B cell (primary cell): Measurements from ENCODE around the gene CRYBA2. TPM values are rescaled to one million over a fixed set of nuclear protein-coding genes. Genes with fewer than 3 reads are reported as not detected.

Experiments used
- ATAC-seq: fragments of 200-7000 bp; cut with Tn5 transposase; one replicate; pipeline ENCODE4 v1.10.0; 2021; ENCODE audit warnings: low read depth, mild to moderate bottlenecking, moderate number of reproducible peaks, moderate library complexity
- CTCF ChIA-PET: fragments of 350-600 bp; sonication (Branson Sonifier 250); formaldehyde crosslinking; loops from one replicate; lab custom pipeline; 2021; ENCODE audit warnings: antibody characterized with exemption, inconsistent platforms; lab: Charles Lee
- POLR2A ChIA-PET: fragments of 350-600 bp; sonication (Branson Sonifier 250); formaldehyde crosslinking; loops from one replicate; lab custom pipeline; 2021; ENCODE audit warnings: antibody characterized with exemption; lab: Charles Lee
- DNase-seq: peaks from one replicate; pipeline ENCODE4 v3.0.0; 2013
- H2AFZ ChIP-seq: 2 replicates; pipeline ENCODE4 v1.6.1; 2012; ENCODE audit warnings: mild to moderate bottlenecking, low read depth, low read length; ENCODE audit not compliant: insufficient read depth, poor library complexity, severe bottlenecking
- H3K27ac ChIP-seq, 2 donors: 1 replicate in 1 of 2; 2 replicates in 1 of 2; pipeline ENCODE4 v1.5.1; 2012 to 2013; ENCODE audit warnings: low read length in 2 of 2, mild to moderate bottlenecking in 2 of 2, moderate library complexity in 1 of 2
- H3K27me3 ChIP-seq, 4 experiments: fragments of 200-600 bp in 1 of 4; sonication (generic) in 1 of 4; replicated peaks in 1 of 4; 1 replicate in 2 of 4; 2 replicates in 2 of 4; pipeline versions ENCODE4 v1.6.1 to v1.7.0; 2013 to 2016; ENCODE audit warnings: low read length in 3 of 4, mild to moderate bottlenecking in 2 of 4, mixed read lengths in 1 of 4, moderate library complexity in 1 of 4; ENCODE audit not compliant: insufficient read depth in 4 of 4, control insufficient read depth in 3 of 4; ENCODE audit errors: control extremely low read depth in 1 of 4
- H3K36me3 ChIP-seq, 2 experiments: replicated peaks in 1 of 2; 1 replicate in 1 of 2; 2 replicates in 1 of 2; pipeline versions ENCODE4 v1.6.1 to v1.7.1; 2013; ENCODE audit warnings: low read length in 1 of 2; ENCODE audit not compliant: insufficient read depth in 2 of 2, control insufficient read depth in 1 of 2; ENCODE audit errors: control extremely low read depth in 1 of 2, extremely low read depth in 1 of 2
- H3K4me1 ChIP-seq, 2 donors: fragments of 200-600 bp in 1 of 2; sonication (generic) in 1 of 2; 1 replicate in 1 of 2; 2 replicates in 1 of 2; pipeline versions ENCODE4 v1.5.1 to v1.6.1; 2013 to 2017; ENCODE audit warnings: low read length in 2 of 2; ENCODE audit not compliant: control insufficient read depth in 2 of 2, insufficient read depth in 2 of 2
- H3K4me2 ChIP-seq: replicated peaks from 2 replicates; pipeline ENCODE3; 2012; ENCODE audit warnings: mild to moderate bottlenecking, low read depth, low read length; ENCODE audit not compliant: poor library complexity, severe bottlenecking
- H3K4me3 ChIP-seq, 5 experiments: fragments of 200-600 bp in 1 of 5; sonication (generic) in 1 of 5; 1 replicate in 3 of 5; 2 replicates in 2 of 5; pipeline versions ENCODE4 v1.5.1 to v1.7.0; 2011 to 2016; ENCODE audit warnings: low read length in 4 of 5, mild to moderate bottlenecking in 4 of 5, low read depth in 2 of 5, control low read depth in 1 of 5, moderate library complexity in 1 of 5; ENCODE audit not compliant: insufficient read depth in 1 of 5; ENCODE audit errors: control extremely low read depth in 1 of 5, extremely low read depth in 1 of 5
- H3K79me2 ChIP-seq: fragments of 200-600 bp; sonication (generic); one replicate; pipeline ENCODE4 v1.6.0; 2016; ENCODE audit warnings: low read length; ENCODE audit not compliant: control insufficient read depth, insufficient read depth
- H3K9ac ChIP-seq: fragments of 200-600 bp; sonication (generic); 2 replicates; pipeline ENCODE4 v1.6.1; 2017; ENCODE audit warnings: mild to moderate bottlenecking, low read length, moderate library complexity
- H3K9me3 ChIP-seq, 3 donors: one replicate each; pipeline versions ENCODE4 v1.6.1 to v1.7.1; 2013; ENCODE audit warnings: low read length in 2 of 3; ENCODE audit not compliant: control insufficient read depth in 2 of 3, insufficient read depth in 1 of 3; ENCODE audit errors: control extremely low read depth in 1 of 3
- H4K20me1 ChIP-seq: 2 replicates; pipeline ENCODE4 v1.6.0; 2012; ENCODE audit warnings: mild to moderate bottlenecking, low read length; ENCODE audit not compliant: insufficient read depth, control insufficient read depth, poor library complexity, severe bottlenecking
- H3K27ac Mint-ChIP-seq: one replicate; pipeline ENCODE4 v1.8.0; 2021; ENCODE audit warnings: mixed read lengths
- H3K27me3 Mint-ChIP-seq: one replicate; pipeline ENCODE4 v1.8.0; 2021; ENCODE audit warnings: mixed read lengths
- H3K4me1 Mint-ChIP-seq: one replicate; pipeline ENCODE4 v1.8.0; 2021; ENCODE audit warnings: mixed read lengths
- H3K4me3 Mint-ChIP-seq: one replicate; pipeline ENCODE4 v1.8.0; 2021; ENCODE audit warnings: mixed read lengths
- H3K9me3 Mint-ChIP-seq: one replicate; pipeline ENCODE4 v1.8.0; 2022; ENCODE audit warnings: mixed read lengths; ENCODE audit not compliant: insufficient read depth
- EZH2 ChIP-seq: IDR thresholded peaks from 2 replicates; pipeline ENCODE4 v1.6.1; 2012; ENCODE audit warnings: borderline replicate concordance, low read depth, mild to moderate bottlenecking, moderate library complexity, low read length; ENCODE audit not compliant: insufficient read depth, poor library complexity, severe bottlenecking
- WGBS: methylation state at CpG from one replicate; pipeline ENCODE4 v1.1.5; 2013; ENCODE audit warnings: missing lambda C conversion rate; ENCODE audit not compliant: insufficient coverage; 5-methylcytosine and 5-hydroxymethylcytosine counted together
- intact Hi-C: fragments of 100-400 bp; cut with micrococcal nuclease; formaldehyde crosslinking; loops from one replicate; pipeline ENCODE4 v1.10.0; 2022
- polyA plus RNA-seq: library from polyadenylated mRNA; depleted of rRNA; stranded (reverse); fragments of >200 nt; gene quantifications from 2 replicates; pipeline ENCODE4 v1.2.3, GENCODE V29; 2012
- total RNA-seq, 2 donors: library from RNA; stranded (reverse); fragments of 120-200 nt in 1 of 2; gene quantifications; 1 replicate in 1 of 2; 2 replicates in 1 of 2; pipeline versions ENCODE4 v1.2.3 to v1.2.4, GENCODE V29; 2013 to 2022
- TF ChIP-seq, protein P1 (sequence below): fragments of 200-600 bp; IDR thresholded peaks from one replicate; pipeline ENCODE4 v1.8.0; 2022; ENCODE audit warnings: antibody characterized with exemption, mild to moderate bottlenecking

CRYBA2 gene
- total and polyA plus RNA-seq, 2 donors (not counting 1 experiment from before 2014, with no cell fraction given) = not detected

DNA sequence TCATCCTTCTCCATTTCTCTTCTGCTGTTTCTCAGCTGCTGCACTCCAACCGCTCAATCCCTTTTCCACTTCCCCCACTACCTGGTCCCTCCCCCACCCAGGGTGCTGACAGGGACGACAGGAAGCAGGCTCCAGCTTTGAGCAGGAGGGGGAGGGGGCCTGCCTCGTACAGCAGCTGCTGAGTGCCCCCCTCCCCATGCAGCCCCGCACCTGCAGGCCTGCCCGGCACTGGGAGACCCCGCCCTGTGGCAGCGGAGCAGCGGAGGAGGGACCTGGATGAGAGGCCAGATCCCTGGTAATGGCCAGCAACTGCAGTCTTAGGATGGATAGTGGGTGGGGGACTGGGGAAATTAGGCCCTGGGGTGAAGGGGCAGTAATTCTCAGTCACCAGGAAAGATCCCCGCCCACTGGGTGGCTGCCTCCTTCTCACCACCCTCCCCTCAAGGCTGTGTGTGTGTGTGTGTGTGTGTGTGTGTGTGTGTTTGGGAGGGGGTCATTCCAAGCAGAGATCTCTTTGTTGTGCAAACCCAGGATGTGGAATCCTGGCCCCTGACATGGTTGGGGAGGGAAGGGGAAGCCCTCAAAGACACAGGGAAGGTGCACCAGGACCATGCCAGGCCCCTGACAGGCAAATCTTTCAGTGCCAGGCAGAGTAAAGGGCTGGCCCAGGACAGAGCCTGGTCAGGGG, 6.8 kb upstream of the CRYBA2 start:
- Mint-ChIP-seq H3K4me1 (peaks cover 28% of the 10 kb centered on the region), H3K4me3 (no peak overlapping the region), H3K9me3 (no peaks in the 10 kb centered on the region), H3K27me3 (peaks cover 62% of the 10 kb centered on the region), H3K27ac (no peak overlapping the region)
- no peak overlapping the region for H3K27ac ChIP-seq
- no peak overlapping the region for H3K9ac ChIP-seq
- 23% methylated on average over 8 of the region's 9 CpGs for WGBS
- H3K4me1 ChIP-seq = peaks cover 35 to 52% of the 10 kb centered on the region in 2 donors
- H2AFZ ChIP-seq = no peak overlapping the region
- POLR2A ChIA-PET = no interaction called here
- H4K20me1 ChIP-seq = no peaks in the 10 kb centered on the region
- no peak for TF ChIP-seq EZH2
- TF ChIP-seq, protein P1, sequence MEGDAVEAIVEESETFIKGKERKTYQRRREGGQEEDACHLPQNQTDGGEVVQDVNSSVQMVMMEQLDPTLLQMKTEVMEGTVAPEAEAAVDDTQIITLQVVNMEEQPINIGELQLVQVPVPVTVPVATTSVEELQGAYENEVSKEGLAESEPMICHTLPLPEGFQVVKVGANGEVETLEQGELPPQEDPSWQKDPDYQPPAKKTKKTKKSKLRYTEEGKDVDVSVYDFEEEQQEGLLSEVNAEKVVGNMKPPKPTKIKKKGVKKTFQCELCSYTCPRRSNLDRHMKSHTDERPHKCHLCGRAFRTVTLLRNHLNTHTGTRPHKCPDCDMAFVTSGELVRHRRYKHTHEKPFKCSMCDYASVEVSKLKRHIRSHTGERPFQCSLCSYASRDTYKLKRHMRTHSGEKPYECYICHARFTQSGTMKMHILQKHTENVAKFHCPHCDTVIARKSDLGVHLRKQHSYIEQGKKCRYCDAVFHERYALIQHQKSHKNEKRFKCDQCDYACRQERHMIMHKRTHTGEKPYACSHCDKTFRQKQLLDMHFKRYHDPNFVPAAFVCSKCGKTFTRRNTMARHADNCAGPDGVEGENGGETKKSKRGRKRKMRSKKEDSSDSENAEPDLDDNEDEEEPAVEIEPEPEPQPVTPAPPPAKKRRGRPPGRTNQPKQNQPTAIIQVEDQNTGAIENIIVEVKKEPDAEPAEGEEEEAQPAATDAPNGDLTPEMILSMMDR = no peak
- H3K4me3 ChIP-seq = no peak overlapping the region
- H3K79me2 ChIP-seq = no peaks in the 10 kb centered on the region
- H3K4me2 ChIP-seq = no peak overlapping the region
- intact Hi-C loops = loop anchor here (10.0 kb wide), 1 partner anchor 55 kb away; no protein-coding TSS in a partner anchor
- H3K27me3 ChIP-seq = peaks cover 0 to 86% (median 51%) of the 10 kb centered on the region in 4 experiments
- H3K36me3 ChIP-seq = no peaks in the 10 kb centered on the region
- CTCF ChIA-PET = interaction anchor here (0.6 kb wide), 1 partner anchor 20 kb away, joined by 3 read pairs; no protein-coding TSS in a partner anchor
- peaks cover 0 to 30% (median 0%) of the 10 kb centered on the region in 3 donors for H3K9me3 ChIP-seq
- ATAC-seq (no peak), DNase-seq (no peak)
